ENCODE measurements around the gene ACVR1. TPM values are rescaled to one million over a fixed set of nuclear protein-coding genes. Genes with fewer than 3 reads are reported as not detected.

The ACVR1 gene
- total RNA-seq (2022) (62.0 and 71.3 TPM in 2 replicates), Bru-seq, nascent RNA (percentile 92 among the genes with signal in this experiment), BruChase-seq, experiment 1, labeled RNA remaining after a 6-hour chase (percentile 78 among the genes with signal in this experiment), BruChase-seq, experiment 2, labeled RNA remaining after a 2-hour chase (percentile 77 among the genes with signal in this experiment)
- long read RNA-seq, transcript ACVR1-207 (11 exons, 2,861 nt) = major isoform, 24 of 42 reads
- long read RNA-seq, partial matches to known transcripts = 4 of 42 reads
- long read RNA-seq, other reads (novel, unspliced or antisense) = 14 of 42 reads

GRCh38 chr2:157876066-157876785 lies at the start of gene ACVR1:
Gene ACVR1 (minus strand): TSS chr2:157876330. CDS start chr2:157799493, 76,837 bp downstream.
- peak within 1 kb of the TSS; percentile 62 for H3K27ac Mint-ChIP-seq (ENCODE audit: unreplicated experiment)
- TF ChIP-seq, protein P1, sequence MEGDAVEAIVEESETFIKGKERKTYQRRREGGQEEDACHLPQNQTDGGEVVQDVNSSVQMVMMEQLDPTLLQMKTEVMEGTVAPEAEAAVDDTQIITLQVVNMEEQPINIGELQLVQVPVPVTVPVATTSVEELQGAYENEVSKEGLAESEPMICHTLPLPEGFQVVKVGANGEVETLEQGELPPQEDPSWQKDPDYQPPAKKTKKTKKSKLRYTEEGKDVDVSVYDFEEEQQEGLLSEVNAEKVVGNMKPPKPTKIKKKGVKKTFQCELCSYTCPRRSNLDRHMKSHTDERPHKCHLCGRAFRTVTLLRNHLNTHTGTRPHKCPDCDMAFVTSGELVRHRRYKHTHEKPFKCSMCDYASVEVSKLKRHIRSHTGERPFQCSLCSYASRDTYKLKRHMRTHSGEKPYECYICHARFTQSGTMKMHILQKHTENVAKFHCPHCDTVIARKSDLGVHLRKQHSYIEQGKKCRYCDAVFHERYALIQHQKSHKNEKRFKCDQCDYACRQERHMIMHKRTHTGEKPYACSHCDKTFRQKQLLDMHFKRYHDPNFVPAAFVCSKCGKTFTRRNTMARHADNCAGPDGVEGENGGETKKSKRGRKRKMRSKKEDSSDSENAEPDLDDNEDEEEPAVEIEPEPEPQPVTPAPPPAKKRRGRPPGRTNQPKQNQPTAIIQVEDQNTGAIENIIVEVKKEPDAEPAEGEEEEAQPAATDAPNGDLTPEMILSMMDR (IDR thresholded peaks at IDR 0.05; ENCODE audit: unreplicated experiment) = no peak
- peak; percentile 93 for DNase-seq
- H3K36me3 Mint-ChIP-seq (ENCODE audit: insufficient read depth, unreplicated experiment) = peaks cover 37% of the 10 kb centered on the region
- BruUV-seq (replicated peaks) = no TSS peak
- CTCF ChIA-PET = interaction anchor here (0.8 to 1.7 kb wide), 6 partner anchors 22 to 135 kb away, joined by 3 to 6 read pairs (median 4); no protein-coding TSS in a partner anchor
- H3K4me3 Mint-ChIP-seq (ENCODE audit: low read depth, unreplicated experiment) = peak within 1 kb of the TSS; percentile 91
- intact Hi-C loops (cut with micrococcal nuclease; ENCODE audit: unreplicated experiment) = loop anchor here (1.0 kb wide), 1 partner anchor 92 kb away; no protein-coding TSS in a partner anchor
- peaks cover 69% of the 10 kb centered on the region for H3K4me1 Mint-ChIP-seq (ENCODE audit: low read depth, unreplicated experiment)
- no peaks in the 10 kb centered on the region for H3K27me3 Mint-ChIP-seq (ENCODE audit: unreplicated experiment)
- no peaks in the 10 kb centered on the region for H3K9me3 Mint-ChIP-seq (ENCODE audit: low read depth, unreplicated experiment)

DNA sequence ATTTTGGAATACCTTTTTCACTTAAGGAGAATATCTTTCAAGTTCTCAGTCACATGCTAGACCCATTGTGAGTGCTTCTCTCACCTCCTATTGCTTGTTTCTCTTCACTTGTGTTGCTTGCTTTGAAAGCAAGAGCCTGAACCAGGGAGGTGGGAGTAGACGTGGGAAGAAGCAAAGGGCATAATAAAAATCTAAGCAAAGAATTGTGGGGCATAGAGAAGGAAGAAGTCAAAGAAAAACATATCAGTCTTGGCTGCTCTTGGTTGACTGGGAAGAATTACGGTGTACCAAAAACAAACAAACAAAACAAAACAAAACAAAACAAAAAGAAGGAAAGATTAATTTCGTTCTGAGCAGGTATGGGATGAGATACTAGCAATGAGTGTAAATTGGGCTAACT lies 48.9 kb upstream of the ACVR1 start:
- no peak overlapping the region for H3K27ac Mint-ChIP-seq (ENCODE audit: unreplicated experiment)
- H3K27me3 Mint-ChIP-seq (ENCODE audit: unreplicated experiment) = no peaks in the 10 kb centered on the region
- CTCF ChIA-PET = no interaction called here
- H3K4me1 Mint-ChIP-seq (ENCODE audit: low read depth, unreplicated experiment) = no peaks in the 10 kb centered on the region
- H3K4me3 Mint-ChIP-seq (ENCODE audit: low read depth, unreplicated experiment) = no peak overlapping the region
- no peak for DNase-seq
- H3K36me3 Mint-ChIP-seq (ENCODE audit: insufficient read depth, unreplicated experiment) = no peaks in the 10 kb centered on the region
- no TSS peak for BruUV-seq (replicated peaks)
- intact Hi-C loops (cut with micrococcal nuclease; ENCODE audit: unreplicated experiment) = no loop called here
- TF ChIP-seq, protein P1 (IDR thresholded peaks at IDR 0.05; ENCODE audit: unreplicated experiment) = no peak
- no peaks in the 10 kb centered on the region for H3K9me3 Mint-ChIP-seq (ENCODE audit: low read depth, unreplicated experiment)

DNA sequence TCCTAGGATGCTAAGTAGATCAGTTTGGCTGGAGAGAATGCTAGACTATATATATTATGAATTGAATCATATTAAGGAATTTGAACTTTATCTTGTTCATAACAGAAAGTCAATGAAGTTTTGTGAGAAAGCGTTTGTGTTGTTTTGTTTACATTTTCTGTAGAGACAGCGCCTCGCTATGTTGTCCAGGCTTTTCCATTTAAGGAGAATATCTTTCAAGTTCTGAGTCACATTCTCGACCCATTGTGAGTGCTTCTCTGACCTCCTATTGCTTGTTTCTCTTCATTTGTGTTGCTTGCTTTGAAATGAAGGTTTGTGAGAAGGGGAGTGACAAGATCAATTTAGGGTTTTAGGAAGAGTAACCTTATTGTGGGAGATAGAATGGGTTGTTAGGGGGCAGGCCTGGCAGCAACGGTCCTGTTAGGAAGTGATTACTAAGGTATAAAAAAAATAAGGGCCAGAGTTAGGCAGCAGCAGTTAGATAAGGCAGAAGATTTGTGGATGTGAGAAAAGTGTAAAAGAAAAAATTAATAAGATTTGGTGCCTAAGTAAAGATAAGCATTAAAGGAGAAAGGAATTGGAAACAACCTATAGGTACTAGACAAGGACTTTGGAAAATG lies 47.6 kb upstream of the ACVR1 start:
- TF ChIP-seq, protein P1 (IDR thresholded peaks at IDR 0.05; ENCODE audit: unreplicated experiment) = no peak
- DNase-seq = no peak
- CTCF ChIA-PET = no interaction called here
- H3K27ac Mint-ChIP-seq (ENCODE audit: unreplicated experiment) = no peak overlapping the region
- H3K4me1 Mint-ChIP-seq (ENCODE audit: low read depth, unreplicated experiment) = no peaks in the 10 kb centered on the region
- H3K4me3 Mint-ChIP-seq (ENCODE audit: low read depth, unreplicated experiment) = no peak overlapping the region
- no peaks in the 10 kb centered on the region for H3K27me3 Mint-ChIP-seq (ENCODE audit: unreplicated experiment)
- no peaks in the 10 kb centered on the region for H3K9me3 Mint-ChIP-seq (ENCODE audit: low read depth, unreplicated experiment)
- intact Hi-C loops (cut with micrococcal nuclease; ENCODE audit: unreplicated experiment) = no loop called here
- no TSS peak for BruUV-seq (replicated peaks)
- no peaks in the 10 kb centered on the region for H3K36me3 Mint-ChIP-seq (ENCODE audit: insufficient read depth, unreplicated experiment)

DNA sequence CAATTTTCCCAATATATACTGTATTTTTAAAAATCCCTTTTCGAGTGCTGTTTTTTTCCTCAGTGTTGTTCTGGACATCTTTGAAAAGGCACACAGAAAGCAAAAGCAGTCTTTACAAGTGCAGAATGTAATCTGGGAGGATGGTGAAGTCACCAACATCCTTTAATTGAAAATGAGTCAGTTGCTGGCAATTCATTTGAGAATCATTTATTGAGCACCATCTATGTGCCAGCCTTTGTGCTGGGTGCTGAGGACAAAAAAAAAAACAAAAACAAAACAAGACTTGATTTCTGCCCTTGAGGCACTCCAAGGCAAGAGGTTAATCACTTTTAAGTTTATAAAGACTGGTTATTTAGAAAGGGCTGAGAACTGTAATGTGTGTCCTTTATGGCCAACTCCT lies 46.7 kb upstream of the ACVR1 start:
- TF ChIP-seq, protein P1 (IDR thresholded peaks at IDR 0.05; ENCODE audit: unreplicated experiment) = no peak
- H3K27me3 Mint-ChIP-seq (ENCODE audit: unreplicated experiment) = no peaks in the 10 kb centered on the region
- no peaks in the 10 kb centered on the region for H3K36me3 Mint-ChIP-seq (ENCODE audit: insufficient read depth, unreplicated experiment)
- CTCF ChIA-PET = no interaction called here
- H3K9me3 Mint-ChIP-seq (ENCODE audit: low read depth, unreplicated experiment) = no peaks in the 10 kb centered on the region
- intact Hi-C loops (cut with micrococcal nuclease; ENCODE audit: unreplicated experiment) = no loop called here
- H3K4me1 Mint-ChIP-seq (ENCODE audit: low read depth, unreplicated experiment) = no peaks in the 10 kb centered on the region
- no peak overlapping the region for H3K4me3 Mint-ChIP-seq (ENCODE audit: low read depth, unreplicated experiment)
- BruUV-seq (replicated peaks) = no TSS peak
- H3K27ac Mint-ChIP-seq (ENCODE audit: unreplicated experiment) = no peak overlapping the region
- no peak for DNase-seq

All from Calu3 (cell line).